Keratinocyte (primary cell): ENCODE measurements around the gene PLCL1. TPM values are rescaled to one million over a fixed set of nuclear protein-coding genes. Genes with fewer than 3 reads are reported as not detected.

Source experiments
- DNase-seq: peaks from one replicate; pipeline ENCODE4 v3.0.0-alpha.2; 2011; ENCODE audit warnings: low read depth, missing footprints, low spot score
- FAIRE-seq: peaks from 2 replicates; lab custom pipeline; 2011; peaks lifted over from hg19 to GRCh38; lab: Jason Lieb, UNC
- H2AFZ ChIP-seq: 2 replicates; pipeline ENCODE4 v1.6.0; 2012; ENCODE audit warnings: low read length, control low read depth, inconsistent platforms; ENCODE audit not compliant: control insufficient read depth
- H3K27ac ChIP-seq: 2 replicates; pipeline ENCODE4 v1.5.1; 2011; ENCODE audit warnings: low read length; ENCODE audit not compliant: control insufficient read depth, insufficient read depth
- H3K27me3 ChIP-seq: 3 replicates; pipeline ENCODE4 v1.6.0; 2011; ENCODE audit warnings: low read length; ENCODE audit not compliant: control insufficient read depth, insufficient read depth; ENCODE audit errors: extremely low read depth
- H3K36me3 ChIP-seq, 2 experiments: 2 replicates in 1 of 2; 3 replicates in 1 of 2; pipeline ENCODE4 v1.5.1; 2011; ENCODE audit warnings: low read length in 2 of 2, mild to moderate bottlenecking in 1 of 2; ENCODE audit not compliant: control insufficient read depth in 2 of 2, insufficient read depth in 2 of 2; ENCODE audit errors: extremely low read depth in 1 of 2
- H3K4me1 ChIP-seq: 3 replicates; pipeline ENCODE4 v1.5.1; 2011; ENCODE audit warnings: low read length; ENCODE audit not compliant: control insufficient read depth, insufficient read depth; ENCODE audit errors: extremely low read depth
- H3K4me2 ChIP-seq: 3 replicates; pipeline ENCODE4 v1.6.0; 2011; ENCODE audit warnings: low read depth, low read length; ENCODE audit not compliant: control insufficient read depth, insufficient read depth; ENCODE audit errors: extremely low read depth
- H3K4me3 ChIP-seq, 3 experiments: fragments of 200-600 bp in 1 of 3; sonication (generic) in 1 of 3; 2 replicates in 2 of 3; 3 replicates in 1 of 3; pipeline ENCODE4 v1.5.1; 2011 to 2016; ENCODE audit warnings: low read length in 3 of 3, mild to moderate bottlenecking in 3 of 3, control low read depth in 2 of 3, inconsistent platforms in 1 of 3, low read depth in 1 of 3, mixed read lengths in 1 of 3, mixed run types in 1 of 3, moderate library complexity in 1 of 3; ENCODE audit not compliant: control insufficient read depth in 2 of 3, insufficient read depth in 2 of 3; ENCODE audit errors: extremely low read depth in 1 of 3
- H3K79me2 ChIP-seq: 2 replicates; pipeline ENCODE4 v1.6.0; 2012; ENCODE audit warnings: low read length; ENCODE audit not compliant: control insufficient read depth, insufficient read depth
- H3K9ac ChIP-seq: 3 replicates; pipeline ENCODE4 v1.6.0; 2011; ENCODE audit warnings: low read length; ENCODE audit not compliant: control insufficient read depth, insufficient read depth; ENCODE audit errors: extremely low read depth
- H3K9me1 ChIP-seq: 3 replicates; pipeline ENCODE4 v1.6.0; 2011; ENCODE audit warnings: low read length; ENCODE audit not compliant: control insufficient read depth, insufficient read depth; ENCODE audit errors: extremely low read depth
- H3K9me3 ChIP-seq: 2 replicates; pipeline ENCODE4 v1.5.1; 2012; ENCODE audit warnings: low read depth, low read length; ENCODE audit not compliant: control insufficient read depth
- H4K20me1 ChIP-seq: 3 replicates; pipeline ENCODE4 v1.6.0; 2011; ENCODE audit warnings: low read length; ENCODE audit not compliant: control insufficient read depth, insufficient read depth; ENCODE audit errors: extremely low read depth
- EZH2 ChIP-seq: IDR thresholded peaks from one replicate; pipeline ENCODE4 v1.6.1; 2012; ENCODE audit warnings: inconsistent platforms, mild to moderate bottlenecking, low read length, moderate library complexity
- dilution Hi-C: fragments of 300-500 bp; cut with MboI; formaldehyde crosslinking; loops from one replicate; pipeline ENCODE4 v1.7.0; 2020; ENCODE audit warnings: low sequenced_read_pairs; ENCODE audit not compliant: extremely low pct_ligation_motif_present
- polyA plus RNA-seq, 5 experiments: library from polyadenylated mRNA; depleted of rRNA in 3 of 5; stranded (reverse) in 3 of 5; stranded (forward) in 1 of 5; unstranded in 1 of 5; fragments of >200 nt; gene quantifications; 1 replicate in 1 of 5; 2 replicates in 3 of 5; 3 replicates in 1 of 5; pipeline versions ENCODE4 v1.2.1 to v1.2.3, GENCODE V29; 2011 to 2012; ENCODE audit warnings: missing spikeins in 2 of 5, low read depth in 1 of 5, low replicate concordance in 1 of 5
- TF ChIP-seq, protein P1 (sequence below), 3 experiments: IDR thresholded peaks in 1 of 3; conservative IDR thresholded peaks in 1 of 3; optimal IDR thresholded peaks in 1 of 3; 2 replicates in 2 of 3; 3 replicates in 1 of 3; pipeline versions ENCODE3 to v1.5.1; 2011; ENCODE audit warnings: low read length in 3 of 3, mild to moderate bottlenecking in 3 of 3, moderate library complexity in 2 of 3, control low read depth in 1 of 3, inconsistent platforms in 1 of 3; ENCODE audit not compliant: insufficient read depth in 2 of 3; ENCODE audit errors: extremely low read depth in 1 of 3

PLCL1 gene
- polyA plus RNA-seq, 1 donor (not counting 4 experiments of a cell fraction or from before 2014, with no cell fraction given): 0.01 TPM

GRCh38 chr2:198134293-198134955, 330.0 kb downstream of the PLCL1 start:
- Histone ChIP-seq H3K4me2 (no peak overlapping the region), H3K9ac (no peak overlapping the region), H3K27me3 (no peaks in the 10 kb centered on the region)

DNA sequence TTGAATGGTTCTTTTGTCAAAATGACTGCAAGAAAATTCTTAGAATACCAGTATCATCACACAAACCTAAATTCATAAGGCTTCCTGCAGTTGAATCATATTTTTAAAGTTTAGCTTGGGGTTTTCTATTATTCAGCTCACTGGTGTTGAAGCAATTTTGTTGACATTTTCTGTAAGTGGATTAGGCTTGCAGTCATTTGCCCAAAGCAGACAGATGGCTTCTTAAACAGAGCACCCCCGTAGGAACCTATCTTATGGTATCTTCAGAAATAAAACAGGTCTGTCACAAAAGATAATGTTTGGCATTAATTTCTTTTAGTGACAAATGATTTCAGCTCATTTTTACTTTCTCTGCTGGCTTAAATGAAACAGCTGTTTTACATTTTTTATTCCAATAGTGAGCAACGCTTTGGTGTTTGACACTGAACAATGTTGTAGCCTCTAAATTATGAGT, 331.1 kb downstream of the PLCL1 start:
- Histone ChIP-seq H3K4me1 (no peaks in the 10 kb centered on the region), H3K9me1 (no peaks in the 10 kb centered on the region), H4K20me1 (no peaks in the 10 kb centered on the region), H3K36me3 (no peaks in the 10 kb centered on the region), H3K4me2 (no peak overlapping the region), H2AFZ (no peak overlapping the region), H3K9ac (no peak overlapping the region), H3K9me3 (no peaks in the 10 kb centered on the region), H3K27me3 (no peaks in the 10 kb centered on the region), H3K4me3 (no peak overlapping the region), H3K79me2 (no peaks in the 10 kb centered on the region), H3K27ac (no peak overlapping the region)
- no peak for DNase-seq
- FAIRE-seq: no peak
- dilution Hi-C loops: no loop called here
- no peak for TF ChIP-seq EZH2
- TF ChIP-seq, protein P1, sequence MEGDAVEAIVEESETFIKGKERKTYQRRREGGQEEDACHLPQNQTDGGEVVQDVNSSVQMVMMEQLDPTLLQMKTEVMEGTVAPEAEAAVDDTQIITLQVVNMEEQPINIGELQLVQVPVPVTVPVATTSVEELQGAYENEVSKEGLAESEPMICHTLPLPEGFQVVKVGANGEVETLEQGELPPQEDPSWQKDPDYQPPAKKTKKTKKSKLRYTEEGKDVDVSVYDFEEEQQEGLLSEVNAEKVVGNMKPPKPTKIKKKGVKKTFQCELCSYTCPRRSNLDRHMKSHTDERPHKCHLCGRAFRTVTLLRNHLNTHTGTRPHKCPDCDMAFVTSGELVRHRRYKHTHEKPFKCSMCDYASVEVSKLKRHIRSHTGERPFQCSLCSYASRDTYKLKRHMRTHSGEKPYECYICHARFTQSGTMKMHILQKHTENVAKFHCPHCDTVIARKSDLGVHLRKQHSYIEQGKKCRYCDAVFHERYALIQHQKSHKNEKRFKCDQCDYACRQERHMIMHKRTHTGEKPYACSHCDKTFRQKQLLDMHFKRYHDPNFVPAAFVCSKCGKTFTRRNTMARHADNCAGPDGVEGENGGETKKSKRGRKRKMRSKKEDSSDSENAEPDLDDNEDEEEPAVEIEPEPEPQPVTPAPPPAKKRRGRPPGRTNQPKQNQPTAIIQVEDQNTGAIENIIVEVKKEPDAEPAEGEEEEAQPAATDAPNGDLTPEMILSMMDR (optimal IDR thresholded peaks at IDR 0.05 in 1 of 3, IDR thresholded peaks at IDR 0.05 in 1 of 3, conservative IDR thresholded peaks at IDR 0.05 in 1 of 3; ENCODE audit: extremely low read depth in 1 of 3, insufficient read depth in 2 of 3, low read length in 3 of 3): no peak

More at GRCh38 chr2:198134293-198134955, 330.0 kb downstream of the PLCL1 start:
- Histone ChIP-seq H3K27ac (no peak overlapping the region), H3K9me3 (no peaks in the 10 kb centered on the region), H3K9me1 (no peaks in the 10 kb centered on the region), H3K4me1 (no peaks in the 10 kb centered on the region), H4K20me1 (no peaks in the 10 kb centered on the region), H3K36me3 (no peaks in the 10 kb centered on the region), H3K79me2 (no peaks in the 10 kb centered on the region), H3K4me3 (no peak overlapping the region), H2AFZ (no peak overlapping the region)
- no peak for TF ChIP-seq EZH2
- TF ChIP-seq, protein P1 (optimal IDR thresholded peaks at IDR 0.05 in 1 of 3, IDR thresholded peaks at IDR 0.05 in 1 of 3, conservative IDR thresholded peaks at IDR 0.05 in 1 of 3; ENCODE audit: extremely low read depth in 1 of 3, insufficient read depth in 2 of 3, low read length in 3 of 3): no peak
- dilution Hi-C loops: no loop called here
- FAIRE-seq (no peak), DNase-seq (no peak)
